Upper lobe of left lung (tissue), 6 donors: Measurements from ENCODE around the gene PATL1. TPM values are rescaled to one million over a fixed set of nuclear protein-coding genes. Genes with fewer than 3 reads are reported as not detected.
"Not testable (repeated sequence)": the region's sequence is repeated elsewhere in the genome, so short reads cannot be mapped to it uniquely, and the experiment has no call there.

Experiments
- ATAC-seq, 2 donors: fragments of 200-7000 bp; cut with Tn5 transposase; one replicate each; pipeline ENCODE4 v1.9.1; 2022; ENCODE audit warnings: mild to moderate bottlenecking in 2 of 2, moderate library complexity in 2 of 2; ENCODE audit not compliant: low FRiP score in 2 of 2
- DNase-seq, 2 donors: peaks; one replicate each; pipeline ENCODE4 v3.0.0-alpha.2; 2019 to 2020
- H3K27ac ChIP-seq, 4 donors: fragments of 200-600 bp; sonication (generic); one replicate each; pipeline ENCODE4 v1.5.1; 2016 to 2019
- H3K27me3 ChIP-seq, 4 donors: fragments of 200-600 bp; sonication (generic); one replicate each; pipeline ENCODE4 v1.5.1; 2017 to 2019
- H3K36me3 ChIP-seq, 4 donors: fragments of 200-600 bp; sonication (generic); one replicate each; pipeline ENCODE4 v1.5.1; 2016 to 2019
- H3K4me1 ChIP-seq, 4 donors: fragments of 200-600 bp; sonication (generic); one replicate each; pipeline ENCODE4 v1.5.1; 2018 to 2019
- H3K4me3 ChIP-seq, 4 donors: fragments of 200-600 bp; sonication (generic); one replicate each; pipeline ENCODE4 v1.5.1; 2017 to 2019; ENCODE audit warnings: mild to moderate bottlenecking in 2 of 4, moderate library complexity in 1 of 4
- H3K9me3 ChIP-seq, 4 donors: fragments of 200-600 bp; sonication (generic); one replicate each; pipeline ENCODE4 v1.5.1; 2018 to 2019
- EP300 ChIP-seq, 4 donors: sonication (generic); formaldehyde crosslinking; IDR thresholded peaks; one replicate each; pipeline ENCODE4 v1.5.1; 2017; ENCODE audit warnings: antibody characterized with exemption in 4 of 4, control low read depth in 2 of 4
- POLR2A ChIP-seq, 4 donors: fragments of 450-650 bp; IDR thresholded peaks; one replicate each; pipeline ENCODE4 v1.5.1; 2016 to 2017; ENCODE audit warnings: antibody characterized with exemption in 4 of 4, mild to moderate bottlenecking in 2 of 4
- POLR2AphosphoS5 ChIP-seq, 2 donors: sonication (generic); formaldehyde crosslinking; IDR thresholded peaks; one replicate each; pipeline ENCODE4 v1.5.1; 2017; ENCODE audit warnings: antibody characterized with exemption in 2 of 2
- WGBS, 2 donors: methylation state at CpG; one replicate each; pipeline ENCODE4 v1.1.5; 2017 to 2018; 5-methylcytosine and 5-hydroxymethylcytosine counted together
- total RNA-seq, 6 donors: library from RNA; depleted of rRNA in 4 of 6; stranded (reverse); fragments of >200 nt in 4 of 6; gene quantifications; one replicate each; pipeline versions ENCODE4 v1.1.0 to v1.2.1, GENCODE V29; 2016 to 2021
- TF ChIP-seq, protein P1 (sequence below), 6 experiments: fragments of 450-650 bp in 4 of 6; fragments of 200-600 bp in 2 of 6; sonication (generic) in 2 of 6; IDR thresholded peaks; one replicate each; pipeline ENCODE4 v1.5.1; 2016 to 2019; ENCODE audit warnings: antibody characterized with exemption in 6 of 6
- donor health status: DM: no; HTN: no; CAD: no; lungs with moderate emphysema.
- donor health status: DM: no; HTN: yes; CAD: no; lungs with severe emphysema.

The PATL1 gene
- total RNA-seq, 6 donors from 2014 or later, result 13.4 to 34.5 (median 23.7) TPM

DNA sequence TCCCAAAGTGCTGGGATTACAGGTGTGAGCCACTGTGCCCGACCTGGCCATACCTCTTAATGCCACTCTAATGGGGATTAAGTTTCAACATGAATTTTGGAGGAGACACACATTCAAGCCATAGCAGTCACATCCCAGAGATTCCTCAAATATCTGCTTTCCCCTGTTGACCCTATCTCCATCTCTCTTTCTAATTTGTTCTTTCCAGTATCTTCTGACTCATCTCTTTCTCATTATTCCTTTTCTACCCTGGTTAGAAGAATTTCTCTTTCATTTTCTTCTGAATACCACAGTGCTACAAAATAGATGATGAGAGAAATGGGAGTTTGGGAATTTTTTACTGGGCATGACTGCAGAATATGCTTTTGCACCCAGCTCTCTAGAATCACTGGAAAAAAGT is 39.7 kb upstream of the PATL1 start:
- no peak for DNase-seq
- Histone ChIP-seq H3K9me3 (no peaks in the 10 kb centered on the region), H3K27ac (no peak overlapping the region), H3K4me3 (no peak overlapping the region), H3K36me3 (no peaks in the 10 kb centered on the region), H3K4me1 (no peaks in the 10 kb centered on the region), H3K27me3 (no peaks in the 10 kb centered on the region)
- no peak for ATAC-seq
- TF ChIP-seq EP300 (IDR thresholded peaks at IDR 0.05) (no peak), POLR2A (IDR thresholded peaks at IDR 0.05) (no peak), POLR2AphosphoS5 (IDR thresholded peaks at IDR 0.05) (no peak)
- TF ChIP-seq, protein P1, sequence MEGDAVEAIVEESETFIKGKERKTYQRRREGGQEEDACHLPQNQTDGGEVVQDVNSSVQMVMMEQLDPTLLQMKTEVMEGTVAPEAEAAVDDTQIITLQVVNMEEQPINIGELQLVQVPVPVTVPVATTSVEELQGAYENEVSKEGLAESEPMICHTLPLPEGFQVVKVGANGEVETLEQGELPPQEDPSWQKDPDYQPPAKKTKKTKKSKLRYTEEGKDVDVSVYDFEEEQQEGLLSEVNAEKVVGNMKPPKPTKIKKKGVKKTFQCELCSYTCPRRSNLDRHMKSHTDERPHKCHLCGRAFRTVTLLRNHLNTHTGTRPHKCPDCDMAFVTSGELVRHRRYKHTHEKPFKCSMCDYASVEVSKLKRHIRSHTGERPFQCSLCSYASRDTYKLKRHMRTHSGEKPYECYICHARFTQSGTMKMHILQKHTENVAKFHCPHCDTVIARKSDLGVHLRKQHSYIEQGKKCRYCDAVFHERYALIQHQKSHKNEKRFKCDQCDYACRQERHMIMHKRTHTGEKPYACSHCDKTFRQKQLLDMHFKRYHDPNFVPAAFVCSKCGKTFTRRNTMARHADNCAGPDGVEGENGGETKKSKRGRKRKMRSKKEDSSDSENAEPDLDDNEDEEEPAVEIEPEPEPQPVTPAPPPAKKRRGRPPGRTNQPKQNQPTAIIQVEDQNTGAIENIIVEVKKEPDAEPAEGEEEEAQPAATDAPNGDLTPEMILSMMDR (IDR thresholded peaks at IDR 0.05), result no peak
- WGBS, 2 donors, result 36 to 57% methylated on average over 1 of the region's 1 CpG

DNA sequence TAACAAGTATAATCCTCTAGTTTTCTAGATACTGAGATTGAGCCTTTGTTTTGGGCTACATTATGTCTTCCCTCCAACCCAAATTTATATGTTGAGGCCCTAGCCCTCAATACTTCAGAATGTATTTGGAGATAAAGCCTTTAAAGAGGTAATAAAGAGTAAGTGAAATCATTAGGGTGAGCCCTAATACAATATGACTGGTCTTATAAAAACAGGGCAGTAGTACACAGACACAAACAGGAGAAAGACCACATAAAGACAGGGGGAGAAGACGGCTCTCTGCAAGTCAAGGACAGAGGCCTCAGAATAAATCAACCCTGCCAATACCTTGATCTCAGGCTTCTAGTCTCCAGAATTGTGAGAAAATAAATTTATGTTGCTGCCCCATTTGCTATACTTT is 38.5 kb upstream of the PATL1 start:
- DNase-seq (no peak), ATAC-seq (no peak)
- no peak overlapping the region for H3K27ac ChIP-seq
- no peaks in the 10 kb centered on the region for H3K4me1 ChIP-seq
- TF ChIP-seq EP300 (IDR thresholded peaks at IDR 0.05), result no peak
- TF ChIP-seq POLR2A (IDR thresholded peaks at IDR 0.05), result no peak
- H3K36me3 ChIP-seq, result no peaks in the 10 kb centered on the region
- H3K9me3 ChIP-seq, result no peaks in the 10 kb centered on the region
- no peaks in the 10 kb centered on the region for H3K27me3 ChIP-seq
- WGBS, 2 donors, result 85 to 87% methylated on average over 1 of the region's 1 CpG
- no peak overlapping the region for H3K4me3 ChIP-seq

DNA sequence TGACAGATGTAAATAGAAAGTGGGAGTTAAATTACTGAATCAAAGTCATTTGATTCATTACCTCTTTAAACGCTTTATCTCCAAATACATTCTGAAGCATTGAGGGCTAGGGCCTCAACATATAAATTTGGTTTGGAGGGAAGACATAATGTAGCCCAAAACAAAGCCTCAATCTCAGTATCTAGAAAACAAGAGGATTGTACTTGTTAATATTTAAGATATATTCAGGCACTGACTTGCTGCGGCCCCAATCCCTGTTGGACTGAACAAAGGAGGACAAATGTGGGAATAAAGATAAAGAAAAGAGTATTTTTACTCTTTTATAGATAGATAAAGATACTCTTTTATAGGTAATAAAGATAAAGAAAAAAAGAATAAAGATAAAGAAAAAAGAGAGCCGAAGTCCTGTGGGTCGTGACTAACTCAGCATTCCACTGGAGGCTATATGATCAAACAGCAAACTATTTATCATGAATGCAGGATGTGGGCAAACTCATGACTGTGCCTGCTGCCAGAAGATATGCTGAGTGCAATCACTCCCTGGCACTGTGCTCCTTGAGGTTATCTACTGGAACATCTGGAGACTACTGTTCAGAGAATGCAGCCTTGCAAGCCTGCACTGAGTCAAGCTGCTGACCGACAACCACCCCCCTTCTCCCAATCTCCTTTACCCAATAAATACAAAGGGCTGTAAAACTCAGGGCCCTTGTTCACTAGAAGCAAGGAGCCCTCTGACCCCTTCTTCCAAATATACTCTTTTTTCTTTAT is 37.9 kb upstream of the PATL1 start:
- WGBS, 2 donors, result 84 to 85% methylated on average over 5 of the region's 5 CpGs
- ATAC-seq, result no peak
- H3K27me3 ChIP-seq, result no peaks in the 10 kb centered on the region
- H3K4me3 ChIP-seq, result no peak overlapping the region
- no peaks in the 10 kb centered on the region for H3K36me3 ChIP-seq
- TF ChIP-seq EP300 (IDR thresholded peaks at IDR 0.05) (no peak), POLR2A (IDR thresholded peaks at IDR 0.05) (no peak), POLR2AphosphoS5 (IDR thresholded peaks at IDR 0.05) (no peak)
- TF ChIP-seq, protein P1 (IDR thresholded peaks at IDR 0.05), result no peak
- no peaks in the 10 kb centered on the region for H3K9me3 ChIP-seq
- H3K27ac ChIP-seq, result no peak overlapping the region
- H3K4me1 ChIP-seq, result no peaks in the 10 kb centered on the region
- DNase-seq, result no peak

DNA sequence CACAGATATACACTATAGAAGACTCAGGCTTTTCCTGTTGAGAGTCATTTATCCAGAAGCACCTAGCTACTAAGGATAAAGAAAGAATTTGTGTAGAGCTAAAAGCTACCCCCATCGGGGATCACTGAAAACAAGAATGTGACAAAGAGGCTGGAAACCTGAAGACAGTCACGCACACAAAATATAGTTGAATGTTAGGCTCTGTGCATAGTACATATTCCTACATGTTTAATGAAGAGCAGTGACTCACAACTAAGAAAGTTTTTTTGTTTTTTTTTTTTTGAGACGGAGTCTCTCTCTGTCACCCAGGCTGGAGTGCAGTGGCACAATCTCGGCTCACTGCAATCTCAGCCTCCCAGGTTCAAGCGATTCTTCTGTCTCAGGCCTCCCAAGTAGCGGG is 36.5 kb upstream of the PATL1 start:
- ATAC-seq (no peak), DNase-seq (no peak)
- Histone ChIP-seq H3K27me3 (no peaks in the 10 kb centered on the region), H3K36me3 (no peaks in the 10 kb centered on the region), H3K4me3 (no peak overlapping the region), H3K9me3 (no peaks in the 10 kb centered on the region), H3K4me1 (no peaks in the 10 kb centered on the region), H3K27ac (no peak overlapping the region)
- TF ChIP-seq, protein P1 (IDR thresholded peaks at IDR 0.05), result no peak
- TF ChIP-seq POLR2AphosphoS5 (IDR thresholded peaks at IDR 0.05), result no peak
- no peak for TF ChIP-seq POLR2A (IDR thresholded peaks at IDR 0.05)
- no peak for TF ChIP-seq EP300 (IDR thresholded peaks at IDR 0.05)
- WGBS, 2 donors, result 90 to 92% methylated on average over 6 of the region's 6 CpGs

DNA sequence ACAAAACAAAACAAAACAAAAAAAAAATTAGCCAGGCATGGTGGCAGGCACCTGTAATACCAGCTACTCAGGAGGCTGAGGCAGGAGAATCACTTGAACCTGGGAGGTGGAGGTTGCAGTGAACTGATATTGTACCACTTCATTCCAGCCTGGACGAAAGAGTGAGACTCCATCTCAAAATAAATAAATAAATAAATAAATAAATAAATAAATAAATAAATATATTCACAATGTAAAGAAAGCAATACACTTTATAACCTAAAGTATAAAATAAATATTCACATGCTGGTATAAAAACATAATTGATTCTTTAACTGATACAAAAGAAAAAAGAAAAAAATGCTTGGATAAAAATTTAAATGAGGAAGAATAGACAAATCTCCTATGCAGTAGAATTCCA is 34.7 kb upstream of the PATL1 start:
- not testable (repeated sequence) for H3K4me3 ChIP-seq, H3K27me3 ChIP-seq, H3K27ac ChIP-seq, H3K9me3 ChIP-seq, H3K4me1 ChIP-seq, DNase-seq, ATAC-seq, H3K36me3 ChIP-seq
- 87 to 90% methylated on average over 1 of the region's 1 CpG for WGBS, 2 donors

DNA sequence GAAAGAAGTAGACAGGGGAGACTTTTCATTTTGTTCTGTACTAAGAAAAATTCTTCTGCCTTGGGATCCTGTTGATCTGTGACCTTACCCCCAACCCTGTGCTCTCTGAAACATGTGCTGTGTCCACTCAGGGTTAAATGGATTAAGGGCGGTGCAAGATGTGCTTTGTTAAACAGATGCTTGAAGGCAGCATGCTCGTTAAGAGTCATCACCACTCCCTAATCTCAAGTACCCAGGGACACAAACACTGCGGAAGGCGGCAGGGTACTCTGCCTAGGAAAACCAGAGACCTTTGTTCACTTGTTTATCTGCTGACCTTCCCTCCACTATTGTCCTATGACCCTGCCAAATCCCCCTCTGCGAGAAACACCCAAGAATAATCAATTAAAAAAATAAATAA is 31.3 kb upstream of the PATL1 start:
- H3K9me3 ChIP-seq, H3K4me3 ChIP-seq, H3K27me3 ChIP-seq, H3K27ac ChIP-seq, DNase-seq, H3K36me3 ChIP-seq, ATAC-seq, H3K4me1 ChIP-seq: not testable (repeated sequence)
- 67 to 68% methylated on average over 4 of the region's 5 CpGs for WGBS, 2 donors
